ENCODE results near the gene PPP6R3. TPM values are rescaled to one million over a fixed set of nuclear protein-coding genes. Genes with fewer than 3 reads are reported as not detected.
A peak's percentile ranks its signal among the peaks of the same experiment; 100 is the strongest.
"Not testable (repeated sequence)": the region's sequence is repeated elsewhere in the genome, so short reads cannot be mapped to it uniquely, and the experiment has no call there.

Gene PPP6R3
- polyA plus RNA-seq, 4 donors, result 30.5 to 68.7 (median 39.1) TPM

DNA sequence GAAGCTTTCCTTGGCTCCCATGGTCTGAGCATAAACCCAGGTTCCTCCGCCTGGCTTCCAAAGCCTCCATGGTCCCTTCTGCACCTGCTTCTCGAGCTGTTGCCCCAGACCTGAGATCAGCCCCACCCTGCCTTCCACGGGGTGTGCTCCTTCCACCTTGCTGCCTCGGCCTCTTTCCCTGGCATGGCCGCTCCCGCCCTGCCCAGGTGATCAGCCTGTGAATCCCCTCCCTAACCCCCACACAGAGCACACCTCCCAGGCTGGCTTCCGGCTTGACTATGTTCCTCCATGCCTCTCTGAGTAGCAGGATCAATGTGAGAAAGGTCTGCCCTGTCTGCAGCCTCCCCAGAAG, 2.7 kb upstream of the PPP6R3 start:
- WGBS, 3 donors, result 29 to 65% (median 39%) methylated on average over 7 of the region's 7 CpGs
- DNase-seq, result peak in 1 of 2 donors; percentile 44

DNA sequence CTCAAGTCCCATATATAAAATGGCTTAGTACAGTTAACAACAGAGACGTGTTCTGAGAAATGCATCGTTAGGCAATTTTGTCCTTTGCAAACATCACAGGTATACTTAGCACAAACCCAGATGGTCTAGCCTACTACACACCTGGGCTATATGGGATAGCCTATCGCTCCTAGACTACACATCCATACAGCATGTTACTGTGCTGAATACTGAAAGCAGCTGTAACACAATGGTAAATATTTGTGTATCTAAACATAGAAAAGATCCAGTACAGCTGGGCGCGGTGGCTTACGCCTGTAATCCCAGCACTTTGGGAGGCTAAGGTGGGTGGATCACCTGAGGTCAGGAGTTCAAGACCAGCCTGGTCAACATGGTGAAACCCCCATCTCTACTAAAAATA, 2.2 kb upstream of the PPP6R3 start:
- H3K4me3 ChIP-seq (ENCODE audit: low read depth in 1 of 3, low read length in 3 of 3); H3K27me3 ChIP-seq (ENCODE audit: control insufficient read depth in 3 of 3, insufficient read depth in 3 of 3, low read length in 3 of 3); H3K36me3 ChIP-seq (ENCODE audit: control insufficient read depth in 3 of 3, insufficient read depth in 2 of 3, low read depth in 1 of 3, low read length in 3 of 3); DNase-seq; H3K27ac ChIP-seq (ENCODE audit: low read depth in 1 of 3, low read length in 2 of 3); FAIRE-seq; H3K9me3 ChIP-seq (ENCODE audit: control insufficient read depth in 2 of 2, insufficient read depth in 1 of 2, low read depth in 1 of 2, low read length in 1 of 2): not testable (repeated sequence)
- H3K4me1 ChIP-seq (ENCODE audit: control insufficient read depth in 3 of 3, insufficient read depth in 2 of 3, low read depth in 1 of 3, low read length in 2 of 3), result peaks cover 0 to 13% (median 5%) of the 10 kb centered on the region in 3 donors
- 80 to 85% (median 83%) methylated on average over 6 of the region's 6 CpGs for WGBS, 3 donors

More for the DNA sequence above, 2.7 kb upstream of the PPP6R3 start:
- H3K4me3 ChIP-seq (ENCODE audit: low read depth in 1 of 3, low read length in 3 of 3), result no peak overlapping the region
- no peaks in the 10 kb centered on the region for H3K27me3 ChIP-seq (ENCODE audit: control insufficient read depth in 3 of 3, insufficient read depth in 3 of 3, low read length in 3 of 3)
- H3K36me3 ChIP-seq (ENCODE audit: control insufficient read depth in 3 of 3, insufficient read depth in 2 of 3, low read depth in 1 of 3, low read length in 3 of 3), result no peaks in the 10 kb centered on the region
- no peaks in the 10 kb centered on the region for H3K9me3 ChIP-seq (ENCODE audit: control insufficient read depth in 2 of 2, insufficient read depth in 1 of 2, low read depth in 1 of 2, low read length in 1 of 2)
- H3K27ac ChIP-seq (ENCODE audit: low read depth in 1 of 3, low read length in 2 of 3), result no peak overlapping the region
- no peak for FAIRE-seq
- peaks cover 0 to 13% (median 5%) of the 10 kb centered on the region in 3 donors for H3K4me1 ChIP-seq (ENCODE audit: control insufficient read depth in 3 of 3, insufficient read depth in 2 of 3, low read depth in 1 of 3, low read length in 2 of 3)

DNA sequence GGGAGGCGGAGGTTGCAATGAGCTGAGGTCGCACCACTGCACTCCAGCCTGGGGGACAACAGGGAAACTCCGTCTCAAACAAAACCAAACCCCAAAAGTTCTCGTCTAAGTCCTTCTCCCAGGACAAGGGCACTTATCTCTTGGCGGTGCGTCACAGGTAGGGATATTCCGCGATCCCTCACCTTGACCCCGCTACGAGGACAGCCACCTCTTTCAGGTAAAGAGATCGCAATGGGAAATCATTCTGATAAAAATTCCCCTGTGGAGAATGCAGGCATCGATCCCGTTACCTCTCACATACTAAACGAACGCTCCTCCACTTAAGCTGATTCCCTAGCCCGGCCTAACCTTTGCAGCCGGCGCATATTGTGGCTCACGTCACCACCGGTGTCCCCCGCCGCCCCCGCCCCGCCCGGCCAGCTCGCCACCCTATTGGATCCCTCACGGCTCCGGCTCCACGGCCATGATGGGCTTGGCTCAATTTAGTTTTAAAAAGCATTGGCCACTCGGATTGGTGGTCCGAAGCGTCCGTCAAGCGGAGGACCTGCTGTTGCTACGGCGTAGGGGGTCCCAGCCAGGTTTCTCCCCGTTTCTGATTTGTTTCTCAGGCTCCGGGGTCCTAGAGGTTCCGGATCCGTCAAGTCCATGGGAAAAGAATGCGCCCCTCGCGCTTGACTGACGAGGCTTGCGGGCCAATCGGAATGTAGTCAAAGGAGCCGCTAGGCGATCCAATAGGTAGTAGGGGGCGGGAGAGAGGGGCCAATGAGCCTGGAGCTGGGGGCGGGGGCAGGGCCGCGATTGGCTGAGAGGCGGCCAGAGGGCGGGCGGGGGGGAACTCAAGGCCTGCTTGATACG, 439 bp upstream of the PPP6R3 start:
- Histone ChIP-seq H3K9me3 (ENCODE audit: control insufficient read depth in 2 of 2, insufficient read depth in 1 of 2, low read depth in 1 of 2, low read length in 1 of 2) (no peaks in the 10 kb centered on the region), H3K27me3 (ENCODE audit: control insufficient read depth in 3 of 3, insufficient read depth in 3 of 3, low read length in 3 of 3) (no peaks in the 10 kb centered on the region), H3K4me3 (ENCODE audit: low read depth in 1 of 3, low read length in 3 of 3) (peak overlapping the region; percentile 72 to 100 (median 85)), H3K27ac (ENCODE audit: low read depth in 1 of 3, low read length in 2 of 3) (peak overlapping the region; percentile 90 to 97 (median 93)), H3K4me1 (ENCODE audit: control insufficient read depth in 3 of 3, insufficient read depth in 2 of 3, low read depth in 1 of 3, low read length in 2 of 3) (peaks cover 5 to 17% (median 6%) of the 10 kb centered on the region in 3 donors), H3K36me3 (ENCODE audit: control insufficient read depth in 3 of 3, insufficient read depth in 2 of 3, low read depth in 1 of 3, low read length in 3 of 3) (peaks cover 0 to 3% (median 0%) of the 10 kb centered on the region in 3 donors)
- FAIRE-seq (no peak), DNase-seq (peak; percentile 99)
- 2 to 3% (median 3%) methylated on average over 54 to 56 of the region's 56 CpGs for WGBS, 3 donors

DNA sequence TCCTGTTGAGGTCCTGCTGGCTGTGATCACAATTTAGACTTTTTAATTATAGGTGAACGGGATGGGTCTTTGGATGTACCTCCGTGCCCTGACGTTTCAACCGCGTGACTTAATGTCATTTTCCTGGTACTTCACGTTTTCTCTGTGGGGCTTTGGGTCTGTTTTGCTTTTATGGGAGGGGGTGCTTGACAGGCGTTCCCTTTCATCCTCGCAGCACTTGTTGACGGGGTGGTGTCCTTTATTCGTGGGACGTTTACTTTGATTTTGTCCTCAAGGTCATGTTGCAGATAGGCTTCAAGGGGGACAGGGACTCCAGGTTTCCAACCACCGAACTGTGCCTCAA, 994 bp downstream of the PPP6R3 start:
- FAIRE-seq (no peak), DNase-seq (no peak)
- Histone ChIP-seq H3K9me3 (ENCODE audit: control insufficient read depth in 2 of 2, insufficient read depth in 1 of 2, low read depth in 1 of 2, low read length in 1 of 2) (no peaks in the 10 kb centered on the region), H3K27ac (ENCODE audit: low read depth in 1 of 3, low read length in 2 of 3) (peak overlapping the region in 2 of 3 donors; percentile 0 to 64), H3K4me1 (ENCODE audit: control insufficient read depth in 3 of 3, insufficient read depth in 2 of 3, low read depth in 1 of 3, low read length in 2 of 3) (peaks cover 5 to 16% (median 6%) of the 10 kb centered on the region in 3 donors), H3K27me3 (ENCODE audit: control insufficient read depth in 3 of 3, insufficient read depth in 3 of 3, low read length in 3 of 3) (no peaks in the 10 kb centered on the region), H3K36me3 (ENCODE audit: control insufficient read depth in 3 of 3, insufficient read depth in 2 of 3, low read depth in 1 of 3, low read length in 3 of 3) (peaks cover 0 to 3% (median 0%) of the 10 kb centered on the region in 3 donors), H3K4me3 (ENCODE audit: low read depth in 1 of 3, low read length in 3 of 3) (peak overlapping the region; percentile 57 to 100 (median 85))
- 0 to 1% (median 0%) methylated on average over 12 of the region's 12 CpGs for WGBS, 3 donors

DNA sequence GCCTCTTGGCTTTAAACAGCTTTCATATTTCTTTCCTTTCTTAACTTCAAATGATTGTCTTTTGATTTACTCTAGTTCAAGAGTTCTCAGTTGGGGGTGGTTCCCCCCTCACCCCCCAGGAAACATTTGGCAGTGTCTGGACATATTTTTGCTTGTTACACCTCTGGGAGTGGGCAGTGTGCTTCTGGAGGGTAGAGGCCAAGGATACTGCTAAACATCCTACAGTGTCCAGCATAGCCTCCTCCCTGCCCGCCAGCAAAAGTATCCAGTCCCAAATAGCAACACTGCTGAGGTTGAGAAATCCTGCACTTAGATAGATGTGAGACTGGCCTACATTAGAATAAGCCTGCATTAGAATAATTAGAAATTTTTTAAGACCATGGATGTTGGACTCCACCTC, 3.2 kb downstream of the PPP6R3 start:
- no peak for FAIRE-seq
- DNase-seq, result no peak
- Histone ChIP-seq H3K27me3 (ENCODE audit: control insufficient read depth in 3 of 3, insufficient read depth in 3 of 3, low read length in 3 of 3) (no peaks in the 10 kb centered on the region), H3K36me3 (ENCODE audit: control insufficient read depth in 3 of 3, insufficient read depth in 2 of 3, low read depth in 1 of 3, low read length in 3 of 3) (peaks cover 0 to 6% (median 0%) of the 10 kb centered on the region in 3 donors), H3K27ac (ENCODE audit: low read depth in 1 of 3, low read length in 2 of 3) (no peak overlapping the region), H3K4me1 (ENCODE audit: control insufficient read depth in 3 of 3, insufficient read depth in 2 of 3, low read depth in 1 of 3, low read length in 2 of 3) (peaks cover 12 to 20% (median 14%) of the 10 kb centered on the region in 3 donors), H3K9me3 (ENCODE audit: control insufficient read depth in 2 of 2, insufficient read depth in 1 of 2, low read depth in 1 of 2, low read length in 1 of 2) (no peaks in the 10 kb centered on the region), H3K4me3 (ENCODE audit: low read depth in 1 of 3, low read length in 3 of 3) (no peak overlapping the region)
- 73 to 100% (median 88%) methylated on average over 1 of the region's 1 CpG for WGBS, 3 donors

DNA sequence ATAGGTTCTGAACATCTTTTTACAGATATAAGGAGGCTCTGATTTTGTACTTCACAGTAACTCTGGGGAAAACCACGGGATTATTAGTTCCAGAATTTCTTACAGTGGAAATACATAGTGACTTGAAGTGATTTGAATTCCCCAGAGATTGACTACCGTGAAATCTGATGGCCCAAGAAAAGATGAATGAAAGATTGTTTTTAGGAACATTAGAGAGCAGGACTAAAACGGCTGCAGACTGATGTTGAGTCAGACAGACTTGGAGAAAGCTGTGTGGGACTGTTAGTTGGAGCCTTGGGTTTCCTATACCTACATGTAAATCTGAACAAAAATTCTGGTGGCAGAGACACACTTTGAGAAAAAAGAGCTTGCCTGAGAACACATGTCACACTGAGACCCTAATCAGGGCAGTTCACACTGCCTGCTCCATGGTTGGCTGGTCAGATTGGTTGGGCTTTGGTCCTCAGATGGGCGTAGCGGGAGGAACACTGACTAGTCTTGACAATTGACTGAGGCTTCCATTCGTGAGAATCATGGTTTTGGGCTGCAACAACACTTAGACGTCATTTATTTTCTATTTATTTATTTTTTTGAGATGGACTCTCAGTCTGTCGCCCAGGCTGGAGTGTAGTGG, 6.8 kb downstream of the PPP6R3 start:
- no peaks in the 10 kb centered on the region for H3K9me3 ChIP-seq (ENCODE audit: control insufficient read depth in 2 of 2, insufficient read depth in 1 of 2, low read depth in 1 of 2, low read length in 1 of 2)
- no peak for FAIRE-seq
- H3K4me1 ChIP-seq (ENCODE audit: control insufficient read depth in 3 of 3, insufficient read depth in 2 of 3, low read depth in 1 of 3, low read length in 2 of 3), result peaks cover 14 to 35% (median 21%) of the 10 kb centered on the region in 3 donors
- H3K27ac ChIP-seq (ENCODE audit: low read depth in 1 of 3, low read length in 2 of 3), result no peak overlapping the region
- H3K27me3 ChIP-seq (ENCODE audit: control insufficient read depth in 3 of 3, insufficient read depth in 3 of 3, low read length in 3 of 3), result no peaks in the 10 kb centered on the region
- WGBS, 3 donors, result 72 to 77% (median 74%) methylated on average over 8 of the region's 8 CpGs
- DNase-seq, result no peak
- H3K36me3 ChIP-seq (ENCODE audit: control insufficient read depth in 3 of 3, insufficient read depth in 2 of 3, low read depth in 1 of 3, low read length in 3 of 3), result peaks cover 0 to 19% (median 0%) of the 10 kb centered on the region in 3 donors
- H3K4me3 ChIP-seq (ENCODE audit: low read depth in 1 of 3, low read length in 3 of 3), result no peak overlapping the region

DNA sequence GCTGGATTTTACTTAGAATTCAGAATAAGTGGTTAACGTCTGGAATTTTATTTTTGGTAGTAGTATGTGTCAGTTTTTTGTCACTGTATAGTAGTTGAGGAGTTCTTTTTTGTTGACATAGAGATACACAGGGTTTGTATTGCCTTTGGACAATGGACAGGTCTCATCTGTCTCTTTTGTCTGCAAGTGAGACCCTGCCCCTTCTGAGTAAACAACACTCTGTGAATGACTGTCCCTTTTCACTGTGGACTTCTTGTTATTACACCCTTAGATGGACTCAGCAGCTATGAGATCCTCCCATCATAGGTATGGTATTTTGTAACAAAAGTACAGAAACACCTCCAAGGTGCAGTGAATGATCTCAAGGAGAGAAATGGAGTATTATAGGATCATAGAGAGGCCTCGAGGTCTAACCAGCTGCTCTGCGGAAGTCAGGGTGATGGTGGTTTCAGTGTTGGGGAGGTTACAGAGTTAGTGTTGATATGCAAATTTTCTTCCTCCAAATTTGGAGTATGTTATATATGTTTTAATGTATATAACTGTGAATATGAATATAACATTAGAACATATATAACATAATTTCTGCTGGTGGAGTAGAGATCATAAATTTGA, 7.8 kb downstream of the PPP6R3 start:
- no peak overlapping the region for H3K4me3 ChIP-seq (ENCODE audit: low read depth in 1 of 3, low read length in 3 of 3)
- H3K36me3 ChIP-seq (ENCODE audit: control insufficient read depth in 3 of 3, insufficient read depth in 2 of 3, low read depth in 1 of 3, low read length in 3 of 3), result peaks cover 0 to 22% (median 0%) of the 10 kb centered on the region in 3 donors
- no peaks in the 10 kb centered on the region for H3K27me3 ChIP-seq (ENCODE audit: control insufficient read depth in 3 of 3, insufficient read depth in 3 of 3, low read length in 3 of 3)
- WGBS, 3 donors, result 39 to 42% (median 40%) methylated on average over 3 of the region's 3 CpGs
- H3K4me1 ChIP-seq (ENCODE audit: control insufficient read depth in 3 of 3, insufficient read depth in 2 of 3, low read depth in 1 of 3, low read length in 2 of 3), result peaks cover 10 to 36% (median 21%) of the 10 kb centered on the region in 3 donors
- no peaks in the 10 kb centered on the region for H3K9me3 ChIP-seq (ENCODE audit: control insufficient read depth in 2 of 2, insufficient read depth in 1 of 2, low read depth in 1 of 2, low read length in 1 of 2)
- FAIRE-seq (no peak), DNase-seq (no peak)
- H3K27ac ChIP-seq (ENCODE audit: low read depth in 1 of 3, low read length in 2 of 3), result no peak overlapping the region

DNA sequence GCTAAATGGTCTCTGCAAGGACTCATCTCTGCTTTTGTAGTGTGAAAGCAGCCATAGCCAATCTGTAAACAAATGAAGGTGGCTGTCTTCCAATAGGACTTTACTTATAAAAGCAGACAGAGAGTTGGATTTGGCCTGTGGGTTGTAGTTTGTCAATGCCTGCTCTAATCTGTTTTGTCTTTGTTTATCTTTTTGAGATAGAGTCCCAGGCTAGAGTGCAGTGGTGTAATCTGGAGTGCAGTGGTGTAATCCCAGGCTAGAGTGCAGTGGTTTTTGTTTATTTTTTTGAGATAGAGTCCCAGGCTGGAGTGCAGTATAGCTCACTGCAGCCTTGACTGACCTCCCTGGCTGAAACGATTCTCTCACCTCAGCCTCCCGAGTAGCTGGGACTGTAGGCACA, 8.6 kb downstream of the PPP6R3 start:
- DNase-seq (peak in 1 of 2 donors; percentile 34), FAIRE-seq (no peak)
- H3K4me3 ChIP-seq (ENCODE audit: low read depth in 1 of 3, low read length in 3 of 3), result no peak overlapping the region
- H3K4me1 ChIP-seq (ENCODE audit: control insufficient read depth in 3 of 3, insufficient read depth in 2 of 3, low read depth in 1 of 3, low read length in 2 of 3), result peaks cover 7 to 38% (median 17%) of the 10 kb centered on the region in 3 donors
- WGBS, 3 donors, result 22 to 29% (median 22%) methylated on average over 2 of the region's 2 CpGs
- H3K27ac ChIP-seq (ENCODE audit: low read depth in 1 of 3, low read length in 2 of 3), result no peak overlapping the region
- peaks cover 0 to 20% (median 0%) of the 10 kb centered on the region in 3 donors for H3K36me3 ChIP-seq (ENCODE audit: control insufficient read depth in 3 of 3, insufficient read depth in 2 of 3, low read depth in 1 of 3, low read length in 3 of 3)
- H3K27me3 ChIP-seq (ENCODE audit: control insufficient read depth in 3 of 3, insufficient read depth in 3 of 3, low read length in 3 of 3), result no peaks in the 10 kb centered on the region
- H3K9me3 ChIP-seq (ENCODE audit: control insufficient read depth in 2 of 2, insufficient read depth in 1 of 2, low read depth in 1 of 2, low read length in 1 of 2), result no peaks in the 10 kb centered on the region
